K562 (cell line): ENCODE measurements around the gene CRYZL1. TPM values are rescaled to one million over a fixed set of nuclear protein-coding genes. Genes with fewer than 3 reads are reported as not detected.

ENCODE experiments used
- ATAC-seq: fragments of 200-7000 bp; cut with Tn5 transposase; 3 replicates; pipeline ENCODE4 v1.9.1; 2020; ENCODE audit warnings: moderate library complexity
- BruUV-seq: library from RNA; stranded (reverse); fragments of 400-500 nt; replicated peaks from 2 replicates; lab custom pipeline; 2021; lab: Mats Ljungman, UMichigan
- CTCF ChIA-PET: fragments of 300-600 bp; formaldehyde crosslinking; extraction: SDS; loops from one replicate; lab custom pipeline; 2021; ENCODE audit warnings: low intra/inter-chr PET ratio; lab: Yijun Ruan, JAX
- POLR2A ChIA-PET: fragments of 300-600, 350-650 bp; sonication (Branson Sonifier 250); formaldehyde crosslinking; extraction: SDS; loops from one replicate; lab custom pipeline; 2021; ENCODE audit warnings: antibody characterized with exemption, inconsistent platforms; lab: Yijun Ruan, JAX
- DNase-seq, 4 experiments: peaks; one replicate each; pipeline versions ENCODE4 v3.0.0 to v3.0.0-alpha.2; 2011 to 2018; ENCODE audit warnings: low spot score in 3 of 4, mixed read lengths in 3 of 4; ENCODE audit errors: extremely low read depth in 1 of 4
- FAIRE-seq: peaks from 2 replicates; lab custom pipeline; 2011; peaks lifted over from hg19 to GRCh38; lab: Jason Lieb, UNC
- H2AFZ ChIP-seq: 2 replicates; pipeline ENCODE4 v1.6.0; 2011; ENCODE audit warnings: low read depth, low read length, control low read depth, inconsistent platforms
- H3K27ac ChIP-seq: fragments of 200-600 bp; 3 replicates; pipeline ENCODE4 v1.8.0; 2011; ENCODE audit warnings: low read depth, mild to moderate bottlenecking, control low read depth, inconsistent platforms, low read length, moderate library complexity, mixed read lengths; ENCODE audit errors: extremely low read depth
- H3K27me3 ChIP-seq, 2 experiments: fragments of 300-600 bp in 1 of 2; 2 replicates in 1 of 2; 3 replicates in 1 of 2; pipeline versions ENCODE4 v1.6.0 to v1.8.0; 2011; ENCODE audit warnings: inconsistent platforms in 2 of 2, low read length in 2 of 2, mild to moderate bottlenecking in 1 of 2, mixed read lengths in 1 of 2, moderate library complexity in 1 of 2; ENCODE audit not compliant: control insufficient read depth in 2 of 2, insufficient read depth in 2 of 2
- H3K36me3 ChIP-seq: fragments of 300-600 bp; 3 replicates; pipeline ENCODE4 v1.8.0; 2011; ENCODE audit warnings: mild to moderate bottlenecking, low read length, inconsistent platforms; ENCODE audit not compliant: control insufficient read depth, insufficient read depth
- H3K4me1 ChIP-seq, 2 experiments: fragments of 200-600 bp in 1 of 2; replicated peaks in 1 of 2; 2 replicates in 1 of 2; 3 replicates in 1 of 2; pipeline versions ENCODE4 v1.5.1 to v1.8.0; 2011; ENCODE audit warnings: inconsistent platforms in 2 of 2, low read length in 2 of 2, mild to moderate bottlenecking in 1 of 2, mixed read lengths in 1 of 2, moderate library complexity in 1 of 2; ENCODE audit not compliant: control insufficient read depth in 2 of 2, insufficient read depth in 2 of 2
- H3K4me2 ChIP-seq: 2 replicates; pipeline ENCODE4 v1.6.1; 2011; ENCODE audit warnings: low read length, control low read depth, inconsistent platforms, mixed read lengths; ENCODE audit not compliant: insufficient read depth
- H3K4me3 ChIP-seq: fragments of 200-600 bp; sonication (generic), shearing (Covaris generic); 2 replicates; pipeline ENCODE4 v1.5.1; 2016; ENCODE audit warnings: control low read depth, inconsistent platforms
- H3K79me2 ChIP-seq: fragments of 200-600 bp; 3 replicates; pipeline ENCODE4 v1.8.0; 2011; ENCODE audit warnings: low read length, inconsistent platforms; ENCODE audit not compliant: control insufficient read depth, insufficient read depth
- H3K9ac ChIP-seq, 2 experiments: 2 replicates each; pipeline versions ENCODE4 v1.6.0 to v1.6.1; 2011; ENCODE audit warnings: low read depth in 2 of 2, low read length in 2 of 2, control low read depth in 1 of 2, inconsistent platforms in 1 of 2, mild to moderate bottlenecking in 1 of 2, mixed read lengths in 1 of 2; ENCODE audit not compliant: insufficient read depth in 1 of 2
- H3K9me1 ChIP-seq: one replicate; pipeline ENCODE4 v1.6.0; 2011; ENCODE audit warnings: inconsistent platforms, mild to moderate bottlenecking, low read length, moderate library complexity; ENCODE audit not compliant: control insufficient read depth, insufficient read depth
- H3K9me3 ChIP-seq: replicated peaks from 2 replicates; pipeline ENCODE4 v1.5.1; 2011; ENCODE audit warnings: low read depth, low read length, inconsistent platforms; ENCODE audit not compliant: control insufficient read depth, insufficient read depth
- H4K20me1 ChIP-seq: replicated peaks from 2 replicates; pipeline ENCODE4 v1.6.1; 2011; ENCODE audit warnings: low read length, inconsistent platforms, mixed read lengths; ENCODE audit not compliant: control insufficient read depth, insufficient read depth
- CEBPB ChIP-seq: fragments of 450-650 bp; IDR thresholded peaks from 2 replicates; pipeline ENCODE4 v1.6.1; 2016; ENCODE audit warnings: missing genetic modification characterization, missing compliant biosample characterization
- CEBPG ChIP-seq, 3 experiments: fragments of 200-800 bp in 1 of 3; sonication (Bioruptor generic) in 1 of 3; sonication (generic) in 1 of 3; formaldehyde crosslinking in 1 of 3; IDR thresholded peaks in 2 of 3; conservative IDR thresholded peaks in 1 of 3; 2 replicates each; pipeline versions ENCODE4 v1.6.1 to v1.8.0; 2016 to 2022; ENCODE audit warnings: missing compliant biosample characterization in 2 of 3, missing genetic modification characterization in 2 of 3, mild to moderate bottlenecking in 1 of 3, missing genetic modification reagents in 1 of 3
- KAT7 ChIP-seq: sonication (generic); formaldehyde crosslinking; IDR thresholded peaks from 2 replicates; pipeline ENCODE4 v1.8.0; 2022; ENCODE audit warnings: missing genetic modification reagents, mild to moderate bottlenecking, borderline replicate concordance
- SIN3B ChIP-seq: fragments of 450-650 bp; IDR thresholded peaks from 2 replicates; pipeline ENCODE4 v1.6.1; 2017; ENCODE audit warnings: low read depth, mild to moderate bottlenecking, moderate library complexity
- ZNF324 ChIP-seq: fragments of 250-450 bp; sonication (Bioruptor Pico); IDR thresholded peaks from 2 replicates; pipeline ENCODE4 v1.4.0; 2020; ENCODE audit warnings: mild to moderate bottlenecking
- ZSCAN32 ChIP-seq: fragments of 450-650 bp; formaldehyde crosslinking; IDR thresholded peaks from 2 replicates; pipeline ENCODE4 v1.4.0; 2020; ENCODE audit warnings: mild to moderate bottlenecking, moderate library complexity
- WGBS: fragments of 100-300 bp; shearing (Covaris generic); methylation state at CpG from one replicate; pipeline ENCODE4 v1.1.6; 2016; ENCODE audit warnings: low coverage, mixed read lengths; ENCODE audit not compliant: insufficient coverage; ENCODE audit errors: missing lambda C conversion rate; 5-methylcytosine and 5-hydroxymethylcytosine counted together
- in situ Hi-C: fragments of 300-500 bp; cut with MboI; formaldehyde crosslinking; loops from 4 replicates; pipeline ENCODE4 v1.15.0; 2018; ENCODE audit warnings: inconsistent platforms, mixed read lengths
- intact Hi-C: fragments of 100-400 bp; cut with micrococcal nuclease; formaldehyde crosslinking; loops from 2 replicates; pipeline ENCODE4 v1.14.2; 2022
- polyA plus RNA-seq, 8 experiments: library from polyadenylated mRNA; depleted of rRNA in 4 of 8; stranded (reverse) in 5 of 8; unstranded in 3 of 8; fragments of >200 nt; fragmentation: Nextera tagmentation in 2 of 8; fragmentation: Illumina TruSeq in 1 of 8; extraction: Ambion mirVana in 2 of 8; extraction: Trizol in 1 of 8; gene quantifications; 2 replicates each; pipeline versions ENCODE4 v1.2.1 to v1.2.3, GENCODE V29; 2011 to 2014; ENCODE audit warnings: inconsistent platforms in 1 of 8, missing spikeins in 1 of 8
- total RNA-seq, 7 experiments: library from RNA; depleted of rRNA in 6 of 7; stranded (reverse); fragments of >200 nt in 6 of 7; fragmentation: Illumina TruSeq in 2 of 7; extraction: Trizol in 2 of 7; gene quantifications; 2 replicates each; pipeline versions ENCODE4 v1.2.1 to v1.2.3, GENCODE V29; 2011 to 2021; ENCODE audit warnings: low replicate concordance in 1 of 7
- TF ChIP-seq, protein P1 (sequence below), 2 experiments: fragments of 450-650 bp in 1 of 2; sonication (generic) in 1 of 2; formaldehyde crosslinking in 1 of 2; IDR thresholded peaks in 1 of 2; conservative IDR thresholded peaks in 1 of 2; 2 replicates each; pipeline versions ENCODE4 v1.6.1 to v1.8.1; 2016 to 2023; ENCODE audit warnings: mild to moderate bottlenecking in 2 of 2, moderate library complexity in 2 of 2, inconsistent platforms in 1 of 2, missing genetic modification reagents in 1 of 2
- TF ChIP-seq, protein P2 (sequence below): fragments of 450-650 bp; formaldehyde crosslinking; IDR thresholded peaks from 2 replicates; pipeline ENCODE4 v1.4.0; 2022; ENCODE audit warnings: mild to moderate bottlenecking, moderate library complexity

The CRYZL1 gene
- total and polyA plus RNA-seq, 9 of the 15 experiments (the other 6 are each of a cell fraction or from before 2014, with no cell fraction given), result 19.9 to 98.2 (median 39.2) TPM

DNA sequence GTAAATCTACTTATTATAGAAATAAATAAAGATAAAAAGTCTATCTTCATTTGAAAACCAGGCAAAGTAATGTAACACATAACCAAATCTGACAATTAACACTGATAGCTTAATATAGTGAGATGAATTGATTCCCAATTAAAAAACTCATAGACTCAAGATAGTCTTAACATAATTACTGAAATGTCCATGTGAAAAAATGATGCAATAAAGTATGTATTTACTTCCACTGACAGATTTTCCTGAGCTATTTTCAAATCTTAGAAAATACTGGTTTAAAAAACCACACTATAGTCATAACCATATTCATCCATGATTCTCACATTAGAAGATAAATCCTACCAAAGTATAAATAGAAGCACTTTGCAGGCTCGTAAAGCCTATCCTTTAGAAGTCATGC lies 43.5 kb downstream of the CRYZL1 start:
- DNase-seq (no peak), ATAC-seq (no peak), FAIRE-seq (no peak)
- Histone ChIP-seq H3K4me2 (no peak overlapping the region), H3K4me3 (no peak overlapping the region), H2AFZ (no peak overlapping the region), H3K9me1 (no peaks in the 10 kb centered on the region), H3K27ac (no peak overlapping the region), H3K9ac (no peak overlapping the region), H3K9me3 (no peaks in the 10 kb centered on the region), H3K79me2 (no peaks in the 10 kb centered on the region), H3K4me1 (no peaks in the 10 kb centered on the region), H4K20me1 (no peaks in the 10 kb centered on the region), H3K36me3 (peaks cover 59% of the 10 kb centered on the region), H3K27me3 (no peaks in the 10 kb centered on the region)
- in situ Hi-C loops (no loop called here), intact Hi-C loops (no loop called here)
- no peak for TF ChIP-seq CEBPG (CRISPR knock-in tag; IDR thresholded peaks at IDR 0.05)
- peak; percentile 60 to 82 for TF ChIP-seq CEBPG (tag; conservative IDR thresholded peaks at IDR 0.05 in 1 of 2, IDR thresholded peaks at IDR 0.05 in 1 of 2)
- TF ChIP-seq, protein P1, sequence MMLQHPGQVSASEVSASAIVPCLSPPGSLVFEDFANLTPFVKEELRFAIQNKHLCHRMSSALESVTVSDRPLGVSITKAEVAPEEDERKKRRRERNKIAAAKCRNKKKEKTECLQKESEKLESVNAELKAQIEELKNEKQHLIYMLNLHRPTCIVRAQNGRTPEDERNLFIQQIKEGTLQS (IDR thresholded peaks at IDR 0.05), result peak; percentile 59
- TF ChIP-seq, protein P1 (CRISPR knock-in tag; conservative IDR thresholded peaks at IDR 0.05), result no peak
- TF ChIP-seq, protein P2, sequence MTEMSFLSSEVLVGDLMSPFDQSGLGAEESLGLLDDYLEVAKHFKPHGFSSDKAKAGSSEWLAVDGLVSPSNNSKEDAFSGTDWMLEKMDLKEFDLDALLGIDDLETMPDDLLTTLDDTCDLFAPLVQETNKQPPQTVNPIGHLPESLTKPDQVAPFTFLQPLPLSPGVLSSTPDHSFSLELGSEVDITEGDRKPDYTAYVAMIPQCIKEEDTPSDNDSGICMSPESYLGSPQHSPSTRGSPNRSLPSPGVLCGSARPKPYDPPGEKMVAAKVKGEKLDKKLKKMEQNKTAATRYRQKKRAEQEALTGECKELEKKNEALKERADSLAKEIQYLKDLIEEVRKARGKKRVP (CRISPR knock-in tag), result peak; percentile 66
- no peak for TF ChIP-seq KAT7 (CRISPR knock-in tag)
- TF ChIP-seq ZSCAN32 (CRISPR knock-in tag), result peak; percentile 52; the same call in 1 of the 2 replicates
- TF ChIP-seq ZNF324, result no peak
- no peak for TF ChIP-seq SIN3B
- 0 out of 2 replicates have a peak, but pooled peaks have one; percentile 16 for TF ChIP-seq CEBPB
- no TSS peak for BruUV-seq
- WGBS, result 83% methylated on average over 1 of the region's 1 CpG
- ChIA-PET CTCF (no interaction called here), POLR2A (interaction anchor here (1.1 to 2.8 kb wide), 2 partner anchors 10 to 53 kb away, joined by 3 to 15 read pairs; partner anchors contain the start of gene DONSON)
